Activated CD8-positive, alpha-beta memory T cell treated with anti-CD3 and anti-CD28 coated beads, Interleukin-2, amount 50 U/mL, for 48 hours (primary cell): Measurements from ENCODE around the gene FAM186B.

ENCODE experiments used
- DNase-seq: peaks from one replicate; pipeline ENCODE4 v3.0.0-alpha.2; 2020

FAM186B gene

GRCh38 chr12:49567611-49568441 is 37.6 kb downstream of the FAM186B start, which contains the start of gene MCRS1:
TSS of gene MCRS1 (minus strand) at chr12:49568142. CDS start at chr12:49566731, 1,411 bp downstream.
- DNase-seq: peak; percentile 95

- no peak for DNase-seq
Measured at GRCh38 chr12:49567302-49567610, 38.2 kb downstream of the FAM186B start.

- DNase-seq: no peak
Measured at GRCh38 chr12:49566361-49566760, 39.1 kb downstream of the FAM186B start.

GRCh38 chr12:49565406-49566265 is 39.8 kb downstream of the FAM186B start:
- no peak for DNase-seq

- no peak for DNase-seq
Measured at GRCh38 chr12:49564686-49565405, 40.6 kb downstream of the FAM186B start.

- DNase-seq: no peak
Measured at GRCh38 chr12:49563951-49564685, 41.3 kb downstream of the FAM186B start.

GRCh38 chr12:49562831-49563230 is 42.6 kb downstream of the FAM186B start:
- no peak for DNase-seq

- DNase-seq: no peak
Measured at GRCh38 chr12:49562233-49562632, 43.2 kb downstream of the FAM186B start.

- DNase-seq: no peak
Measured at GRCh38 chr12:49560695-49561094, 44.7 kb downstream of the FAM186B start.

GRCh38 chr12:49559011-49559675 is 46.3 kb downstream of the FAM186B start:
- DNase-seq: no peak

GRCh38 chr12:49558526-49558925 is 46.9 kb downstream of the FAM186B start:
- DNase-seq: no peak

- DNase-seq: no peak
Measured at GRCh38 chr12:49557917-49558215, 47.6 kb downstream of the FAM186B start.

- DNase-seq: no peak
Measured at GRCh38 chr12:49557187-49557916, 48.1 kb downstream of the FAM186B start.

- DNase-seq: no peak
Measured at GRCh38 chr12:49556391-49557186, 48.9 kb downstream of the FAM186B start.

GRCh38 chr12:49555631-49556390 is 49.6 kb downstream of the FAM186B start:
- DNase-seq: no peak

- no peak for DNase-seq
Measured at GRCh38 chr12:49554266-49554665, 51.2 kb downstream of the FAM186B start.

- DNase-seq: no peak
Measured at GRCh38 chr12:49553512-49554088, 51.8 kb downstream of the FAM186B start.

GRCh38 chr12:49552899-49553298 is 52.5 kb downstream of the FAM186B start:
- no peak for DNase-seq

GRCh38 chr12:49552425-49552824 is 53.0 kb downstream of the FAM186B start:
- DNase-seq: no peak
